A549 (cell line): ENCODE results near the gene ZBTB12. TPM values are rescaled to one million over a fixed set of nuclear protein-coding genes. Genes with fewer than 3 reads are reported as not detected.
A peak's percentile ranks its signal among the peaks of the same experiment; 100 is the strongest.

ENCODE experiments used
- ATAC-seq, 2 experiments: fragments of 200-7000 bp in 1 of 2; fragments of >200 bp in 1 of 2; cut with Nextera tagmentation in 1 of 2; cut with Tn5 transposase in 1 of 2; 3 replicates each; pipeline versions ENCODE4 v1.8.0 to v1.9.1; 2018 to 2020; ENCODE audit warnings: mild to moderate bottlenecking in 1 of 2, moderate library complexity in 1 of 2
- CTCF ChIA-PET: fragments of 300-600 bp; sonication (Branson Sonifier 250); formaldehyde crosslinking; extraction: SDS; loops from one replicate; lab custom pipeline; 2021; ENCODE audit warnings: antibody characterized with exemption, inconsistent platforms; lab: Yijun Ruan, JAX
- POLR2A ChIA-PET: fragments of 350-600 bp; formaldehyde crosslinking; extraction: SDS; loops from one replicate; lab custom pipeline; 2021; ENCODE audit warnings: antibody characterized with exemption, inconsistent platforms; lab: Yijun Ruan, JAX
- DNase-seq, 2 experiments: peaks; one replicate each; pipeline versions ENCODE4 v3.0.0 to v3.0.0-alpha.2; 2011 to 2016; ENCODE audit warnings: low read depth in 1 of 2, low spot score in 1 of 2
- FAIRE-seq: peaks from 2 replicates; lab custom pipeline; 2011; peaks lifted over from hg19 to GRCh38; lab: Jason Lieb, UNC
- H3K27ac ChIP-seq, 2 experiments: fragments of >200 bp; sonication (Bioruptor Twin); formaldehyde crosslinking; 3 replicates each; pipeline ENCODE4 v1.5.1; 2016 to 2017
- H3K4me1 ChIP-seq: fragments of >200 bp; sonication (Bioruptor Twin); formaldehyde crosslinking; 3 replicates; pipeline ENCODE4 v1.6.1; 2016
- H3K4me2 ChIP-seq: fragments of >200 bp; sonication (Bioruptor Twin); formaldehyde crosslinking; 3 replicates; pipeline ENCODE4 v1.6.1; 2016
- H3K4me3 ChIP-seq: fragments of >200 bp; sonication (Bioruptor Twin); formaldehyde crosslinking; 3 replicates; pipeline ENCODE4 v1.5.1; 2016
- H3K9me3 ChIP-seq: fragments of >200 bp; sonication (Bioruptor Twin); formaldehyde crosslinking; 3 replicates; pipeline ENCODE4 v1.6.1; 2016
- BHLHE40 ChIP-seq: IDR thresholded peaks from 2 replicates; pipeline ENCODE4 v1.6.1; 2012; ENCODE audit warnings: low read depth, low read length, inconsistent platforms
- CHD2 ChIP-seq: fragments of 150-350 bp; IDR thresholded peaks from 2 replicates; pipeline ENCODE4 v1.6.1; 2014; ENCODE audit warnings: low read length; ENCODE audit not compliant: partially characterized antibody
- CHD4 ChIP-seq: fragments of 200-600 bp; sonication (generic); IDR thresholded peaks from 2 replicates; pipeline ENCODE4 v1.6.1; 2016; ENCODE audit warnings: antibody characterized with exemption, mild to moderate bottlenecking, borderline replicate concordance
- EHMT2 ChIP-seq: fragments of 200-600 bp; sonication (generic); IDR thresholded peaks from 2 replicates; pipeline ENCODE4 v1.6.1; 2016; ENCODE audit warnings: antibody characterized with exemption, low read depth, mild to moderate bottlenecking, moderate library complexity
- ELK1 ChIP-seq: fragments of 150-350 bp; IDR thresholded peaks from 2 replicates; pipeline ENCODE4 v1.6.1; 2014; ENCODE audit warnings: low read depth, mild to moderate bottlenecking, low read length
- FOXS1 ChIP-seq: fragments of 250-450 bp; sonication (Bioruptor Pico); IDR thresholded peaks from 2 replicates; pipeline ENCODE4 v1.5.0; 2020; ENCODE audit warnings: mild to moderate bottlenecking, moderate library complexity
- HOXA7 ChIP-seq: fragments of 250-450 bp; sonication (Bioruptor Pico); IDR thresholded peaks from 2 replicates; pipeline ENCODE4 v1.5.0; 2020; ENCODE audit warnings: mild to moderate bottlenecking, moderate library complexity
- HOXB13 ChIP-seq: fragments of 250-450 bp; sonication (Bioruptor Pico); IDR thresholded peaks from 2 replicates; pipeline ENCODE4 v1.5.0; 2020; ENCODE audit warnings: low read depth, mild to moderate bottlenecking, moderate library complexity
- JUN ChIP-seq, 2 experiments: fragments of >200 bp; sonication (Bioruptor Twin); formaldehyde crosslinking; IDR thresholded peaks; 2 replicates in 1 of 2; 3 replicates in 1 of 2; pipeline ENCODE4 v1.6.1; 2016 to 2017
- JUNB ChIP-seq: fragments of >200 bp; sonication (Bioruptor Twin); formaldehyde crosslinking; IDR thresholded peaks from 2 replicates; pipeline ENCODE4 v1.6.1; 2016
- PHF8 ChIP-seq: fragments of 200-600 bp; sonication (generic); IDR thresholded peaks from 2 replicates; pipeline ENCODE4 v1.6.1; 2016; ENCODE audit warnings: low read depth, mild to moderate bottlenecking, antibody characterized with exemption, moderate library complexity, borderline replicate concordance
- RARB ChIP-seq: fragments of 250-450 bp; sonication (Bioruptor Pico); IDR thresholded peaks from 2 replicates; pipeline ENCODE4 v1.8.0; 2021; ENCODE audit warnings: mild to moderate bottlenecking, moderate library complexity
- REST ChIP-seq: fragments of 200-600 bp; sonication (generic); IDR thresholded peaks from 2 replicates; pipeline ENCODE4 v1.6.1; 2016; ENCODE audit warnings: antibody characterized with exemption, mild to moderate bottlenecking, moderate library complexity
- SMC3 ChIP-seq: fragments of >200 bp; sonication (Bioruptor Twin); formaldehyde crosslinking; IDR thresholded peaks from 3 replicates; pipeline ENCODE4 v1.6.1; 2018; ENCODE audit warnings: inconsistent platforms
- SREBF2 ChIP-seq: fragments of 450-650 bp; IDR thresholded peaks from 2 replicates; pipeline ENCODE4 v1.6.1; 2014; ENCODE audit warnings: mild to moderate bottlenecking, moderate library complexity
- ZFP36 ChIP-seq: fragments of 450-650 bp; IDR thresholded peaks from 2 replicates; pipeline ENCODE4 v1.6.1; 2014; ENCODE audit warnings: borderline replicate concordance; ENCODE audit not compliant: partially characterized antibody
- ZNF302 ChIP-seq: fragments of 250-450 bp; sonication (Bioruptor Pico); IDR thresholded peaks from 2 replicates; pipeline ENCODE4 v1.9.0; 2021; ENCODE audit warnings: inconsistent platforms, mild to moderate bottlenecking, moderate library complexity
- WGBS: methylation state at CpG from one replicate; pipeline ENCODE4 v1.1.6; 2017; ENCODE audit errors: missing lambda C conversion rate; 5-methylcytosine and 5-hydroxymethylcytosine counted together
- polyA plus RNA-seq, 4 experiments: library from polyadenylated mRNA; depleted of rRNA in 3 of 4; stranded (reverse); fragments of >200 nt; fragmentation: RNase III in 1 of 4; extraction: RNeasy Plus Mini Kit Qiagen cat#74134 plus additional on column Dnase treatment in 1 of 4; gene quantifications; 2 replicates in 3 of 4; 3 replicates in 1 of 4; pipeline ENCODE4 v1.2.3, GENCODE V29; 2011 to 2017
- TF ChIP-seq, protein P1 (sequence below): fragments of 250-450 bp; sonication (Bioruptor Pico); IDR thresholded peaks from 2 replicates; pipeline ENCODE4 v1.5.0; 2021; ENCODE audit warnings: mild to moderate bottlenecking, moderate library complexity, borderline replicate concordance
- TF ChIP-seq, protein P2 (sequence below): IDR thresholded peaks from 2 replicates; pipeline ENCODE4 v1.6.1; 2012
- TF ChIP-seq, protein P3 (sequence below): fragments of 250-450 bp; sonication (Bioruptor Pico); IDR thresholded peaks from 2 replicates; pipeline ENCODE4 v1.5.0; 2020; ENCODE audit warnings: low read depth, mild to moderate bottlenecking, moderate library complexity
- TF ChIP-seq, protein P4 (sequence below): fragments of >200 bp; sonication (Bioruptor Twin); formaldehyde crosslinking; IDR thresholded peaks from 3 replicates; pipeline ENCODE4 v1.6.1; 2016

Gene ZBTB12
- polyA plus RNA-seq, 2 of the 4 experiments (the other 2 are of a cell fraction), result 2.2 to 10.0 TPM

DNA sequence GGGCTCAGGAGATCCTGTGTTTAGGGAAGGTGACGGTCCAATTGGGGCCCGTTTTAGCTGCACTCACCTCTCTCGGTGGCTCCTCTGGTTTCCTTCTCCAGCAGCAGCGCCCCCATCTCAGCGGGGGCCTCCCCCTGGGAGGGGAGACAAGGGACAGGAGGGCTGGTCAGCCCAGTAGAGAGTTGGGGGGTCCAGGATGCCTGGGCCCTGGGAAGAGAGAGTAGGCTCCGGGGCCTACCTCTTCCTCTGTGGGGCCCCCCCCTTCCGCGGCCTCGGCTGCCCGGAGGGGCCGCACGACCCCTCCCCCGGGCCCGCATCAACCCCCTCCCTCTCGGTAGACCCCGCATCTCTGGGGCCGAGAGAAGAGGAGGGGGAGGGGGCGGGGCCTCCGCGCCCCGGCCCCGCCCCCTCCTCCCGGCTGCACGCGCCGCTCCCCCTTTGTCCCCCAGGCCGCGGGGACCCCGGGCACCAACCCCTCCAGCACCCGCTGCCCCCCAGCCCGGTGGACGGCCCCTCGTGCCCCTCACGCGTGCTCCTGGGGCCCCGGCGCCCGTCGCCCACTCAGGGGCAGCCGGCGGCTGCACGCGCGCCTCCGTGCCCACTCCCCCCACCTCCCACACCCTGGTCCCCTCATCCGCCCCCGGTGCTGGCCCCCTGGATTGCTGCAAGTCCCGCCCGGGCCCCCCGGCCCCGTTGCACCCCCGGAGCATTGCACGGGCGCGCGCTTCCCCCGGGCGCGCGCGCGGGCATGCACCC lies 4.9 kb downstream of the ZBTB12 start:
- 64% methylated on average over 2 of the region's 62 CpGs for WGBS

DNA sequence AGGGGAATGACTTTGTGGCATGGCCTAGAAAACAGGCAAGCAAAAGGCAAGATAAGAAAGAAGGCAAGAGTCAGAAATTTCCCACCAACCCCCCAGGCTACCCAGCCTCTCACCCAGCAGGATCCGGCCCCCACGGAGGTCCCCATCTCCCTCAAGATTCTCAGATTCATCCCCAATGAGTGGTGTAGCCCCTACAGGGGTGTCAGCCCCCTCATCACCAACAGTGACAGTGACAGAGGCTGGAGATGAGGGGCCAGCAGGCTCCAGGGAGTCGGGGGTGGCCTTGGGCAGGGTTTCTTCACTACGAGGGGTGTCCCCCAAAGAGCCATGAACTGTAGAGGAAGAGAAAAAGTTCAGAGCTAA lies 5.4 kb downstream of the ZBTB12 start:
- Histone ChIP-seq H3K27ac (peak overlapping the region; percentile 89 to 96), H3K4me1 (peaks cover 19% of the 10 kb centered on the region), H3K9me3 (no peaks in the 10 kb centered on the region), H3K4me2 (peak overlapping the region; percentile 91), H3K4me3 (peak overlapping the region; percentile 97)
- 57% methylated on average over 4 of the region's 4 CpGs for WGBS
- POLR2A ChIA-PET, result interaction anchor here (0.6 kb wide), 1 partner anchor 13 kb away, joined by 3 read pairs; no protein-coding TSS in a partner anchor
- CTCF ChIA-PET, result no interaction called here
- FAIRE-seq (no peak), DNase-seq (no peak), ATAC-seq (no peak)
- TF ChIP-seq, protein P1, sequence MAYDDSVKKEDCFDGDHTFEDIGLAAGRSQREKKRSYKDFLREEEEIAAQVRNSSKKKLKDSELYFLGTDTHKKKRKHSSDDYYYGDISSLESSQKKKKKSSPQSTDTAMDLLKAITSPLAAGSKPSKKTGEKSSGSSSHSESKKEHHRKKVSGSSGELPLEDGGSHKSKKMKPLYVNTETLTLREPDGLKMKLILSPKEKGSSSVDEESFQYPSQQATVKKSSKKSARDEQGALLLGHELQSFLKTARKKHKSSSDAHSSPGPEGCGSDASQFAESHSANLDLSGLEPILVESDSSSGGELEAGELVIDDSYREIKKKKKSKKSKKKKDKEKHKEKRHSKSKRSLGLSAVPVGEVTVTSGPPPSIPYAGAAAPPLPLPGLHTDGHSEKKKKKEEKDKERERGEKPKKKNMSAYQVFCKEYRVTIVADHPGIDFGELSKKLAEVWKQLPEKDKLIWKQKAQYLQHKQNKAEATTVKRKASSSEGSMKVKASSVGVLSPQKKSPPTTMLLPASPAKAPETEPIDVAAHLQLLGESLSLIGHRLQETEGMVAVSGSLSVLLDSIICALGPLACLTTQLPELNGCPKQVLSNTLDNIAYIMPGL, result no peak
- no peak for TF ChIP-seq SMC3
- TF ChIP-seq CHD4, result no peak
- no peak for TF ChIP-seq EHMT2
- TF ChIP-seq, protein P2, sequence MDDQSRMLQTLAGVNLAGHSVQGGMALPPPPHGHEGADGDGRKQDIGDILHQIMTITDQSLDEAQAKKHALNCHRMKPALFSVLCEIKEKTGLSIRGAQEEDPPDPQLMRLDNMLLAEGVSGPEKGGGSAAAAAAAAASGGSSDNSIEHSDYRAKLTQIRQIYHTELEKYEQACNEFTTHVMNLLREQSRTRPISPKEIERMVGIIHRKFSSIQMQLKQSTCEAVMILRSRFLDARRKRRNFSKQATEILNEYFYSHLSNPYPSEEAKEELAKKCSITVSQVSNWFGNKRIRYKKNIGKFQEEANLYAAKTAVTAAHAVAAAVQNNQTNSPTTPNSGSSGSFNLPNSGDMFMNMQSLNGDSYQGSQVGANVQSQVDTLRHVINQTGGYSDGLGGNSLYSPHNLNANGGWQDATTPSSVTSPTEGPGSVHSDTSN, result no peak
- no peak for TF ChIP-seq SREBF2
- no peak for TF ChIP-seq RARB (CRISPR knock-in tag)
- no peak for TF ChIP-seq HOXA7 (CRISPR knock-in tag)
- TF ChIP-seq BHLHE40, result no peak
- no peak for TF ChIP-seq ZNF302 (CRISPR knock-in tag)
- no peak for TF ChIP-seq FOXS1
- no peak for TF ChIP-seq ELK1
- TF ChIP-seq JUNB, result no peak
- no peak for TF ChIP-seq JUN (IDR thresholded peaks at IDR 0.05)
- no peak for TF ChIP-seq HOXB13 (CRISPR knock-in tag)
- no peak for TF ChIP-seq ZFP36

More for the DNA sequence above, 4.9 kb downstream of the ZBTB12 start:
- DNase-seq (no peak), ATAC-seq (0 out of 6 replicates have a peak, but pooled peaks of 1 of the 2 experiments have one; percentile 1), FAIRE-seq (no peak)
- Histone ChIP-seq H3K4me2 (peak overlapping the region; percentile 91), H3K27ac (peak overlapping the region; percentile 89 to 96), H3K4me3 (peak overlapping the region; percentile 97), H3K4me1 (peaks cover 19% of the 10 kb centered on the region), H3K9me3 (no peaks in the 10 kb centered on the region)
- ChIA-PET POLR2A (interaction anchor here (0.6 to 2.1 kb wide), 3 partner anchors 13 to 245 kb away, joined by 3 to 14 read pairs (median 5); partner anchors contain the start of gene CFB), CTCF (interaction anchor here (0.6 to 1.9 kb wide), 3 partner anchors 13 to 93 kb away, joined by 3 to 14 read pairs (median 6); no protein-coding TSS in a partner anchor)
- TF ChIP-seq PHF8 (peak; percentile 31; the same call in 1 of the 2 replicates), JUN (IDR thresholded peaks at IDR 0.05) (no peak; a peak in 2 of 5 replicates), REST (no peak), CHD2 (no peak)
- TF ChIP-seq, protein P3, sequence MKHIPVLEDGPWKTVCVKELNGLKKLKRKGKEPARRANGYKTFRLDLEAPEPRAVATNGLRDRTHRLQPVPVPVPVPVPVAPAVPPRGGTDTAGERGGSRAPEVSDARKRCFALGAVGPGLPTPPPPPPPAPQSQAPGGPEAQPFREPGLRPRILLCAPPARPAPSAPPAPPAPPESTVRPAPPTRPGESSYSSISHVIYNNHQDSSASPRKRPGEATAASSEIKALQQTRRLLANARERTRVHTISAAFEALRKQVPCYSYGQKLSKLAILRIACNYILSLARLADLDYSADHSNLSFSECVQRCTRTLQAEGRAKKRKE (CRISPR knock-in tag), result no peak
- TF ChIP-seq, protein P4, sequence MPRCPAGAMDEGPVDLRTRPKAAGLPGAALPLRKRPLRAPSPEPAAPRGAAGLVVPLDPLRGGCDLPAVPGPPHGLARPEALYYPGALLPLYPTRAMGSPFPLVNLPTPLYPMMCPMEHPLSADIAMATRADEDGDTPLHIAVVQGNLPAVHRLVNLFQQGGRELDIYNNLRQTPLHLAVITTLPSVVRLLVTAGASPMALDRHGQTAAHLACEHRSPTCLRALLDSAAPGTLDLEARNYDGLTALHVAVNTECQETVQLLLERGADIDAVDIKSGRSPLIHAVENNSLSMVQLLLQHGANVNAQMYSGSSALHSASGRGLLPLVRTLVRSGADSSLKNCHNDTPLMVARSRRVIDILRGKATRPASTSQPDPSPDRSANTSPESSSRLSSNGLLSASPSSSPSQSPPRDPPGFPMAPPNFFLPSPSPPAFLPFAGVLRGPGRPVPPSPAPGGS, result 0 out of 3 replicates have a peak, but pooled peaks have one; percentile 28
